ENCODE measurements around the gene DLEC1. TPM values are rescaled to one million over a fixed set of nuclear protein-coding genes. Genes with fewer than 3 reads are reported as not detected.

Gene DLEC1
- total RNA-seq, 1 donor from 2014 or later, result 0.42 TPM

- H3K4me3 Mint-ChIP-seq (ENCODE audit: unreplicated experiment), result no peak overlapping the region
- H3K27ac Mint-ChIP-seq (ENCODE audit: unreplicated experiment), result no peak overlapping the region
- H3K9me3 Mint-ChIP-seq (ENCODE audit: unreplicated experiment), result peaks cover 5% of the 10 kb centered on the region
Measured at GRCh38 chr3:38008971-38009580, 29.9 kb upstream of the DLEC1 start.

GRCh38 chr3:38009807-38010591, 29.0 kb upstream of the DLEC1 start:
- TF ChIP-seq CTCF (IDR thresholded peaks at IDR 0.05; ENCODE audit: partially characterized antibody, unreplicated experiment), result no peak
- no peak for DNase-seq
- Mint-ChIP-seq H3K27ac (ENCODE audit: unreplicated experiment) (no peak overlapping the region), H3K27me3 (ENCODE audit: unreplicated experiment) (peaks cover 4% of the 10 kb centered on the region), H3K4me3 (ENCODE audit: unreplicated experiment) (no peak overlapping the region), H3K36me3 (ENCODE audit: unreplicated experiment) (peaks cover 10% of the 10 kb centered on the region), H3K9me3 (ENCODE audit: unreplicated experiment) (peaks cover 2% of the 10 kb centered on the region), H3K4me1 (ENCODE audit: low read depth, unreplicated experiment) (no peaks in the 10 kb centered on the region)

More at GRCh38 chr3:38008971-38009580, 29.9 kb upstream of the DLEC1 start:
- Mint-ChIP-seq H3K27me3 (ENCODE audit: unreplicated experiment) (peaks cover 4% of the 10 kb centered on the region), H3K4me1 (ENCODE audit: low read depth, unreplicated experiment) (no peaks in the 10 kb centered on the region), H3K36me3 (ENCODE audit: unreplicated experiment) (peaks cover 1% of the 10 kb centered on the region)
- DNase-seq, result no peak
- TF ChIP-seq CTCF (IDR thresholded peaks at IDR 0.05; ENCODE audit: partially characterized antibody, unreplicated experiment), result no peak

GRCh38 chr3:38011111-38011510, 27.9 kb upstream of the DLEC1 start:
- no peak for DNase-seq
- Mint-ChIP-seq H3K27ac (ENCODE audit: unreplicated experiment) (no peak overlapping the region), H3K4me1 (ENCODE audit: low read depth, unreplicated experiment) (no peaks in the 10 kb centered on the region), H3K9me3 (ENCODE audit: unreplicated experiment) (peaks cover 2% of the 10 kb centered on the region), H3K4me3 (ENCODE audit: unreplicated experiment) (no peak overlapping the region), H3K27me3 (ENCODE audit: unreplicated experiment) (peaks cover 2% of the 10 kb centered on the region), H3K36me3 (ENCODE audit: unreplicated experiment) (peaks cover 16% of the 10 kb centered on the region)
- no peak for TF ChIP-seq CTCF (IDR thresholded peaks at IDR 0.05; ENCODE audit: partially characterized antibody, unreplicated experiment)

- H3K9me3 Mint-ChIP-seq (ENCODE audit: unreplicated experiment), result peaks cover 5% of the 10 kb centered on the region
- TF ChIP-seq CTCF (IDR thresholded peaks at IDR 0.05; ENCODE audit: partially characterized antibody, unreplicated experiment), result no peak
- H3K27ac Mint-ChIP-seq (ENCODE audit: unreplicated experiment), result no peak overlapping the region
- H3K27me3 Mint-ChIP-seq (ENCODE audit: unreplicated experiment), result peaks cover 2% of the 10 kb centered on the region
- no peak overlapping the region for H3K4me3 Mint-ChIP-seq (ENCODE audit: unreplicated experiment)
- peaks cover 23% of the 10 kb centered on the region for H3K36me3 Mint-ChIP-seq (ENCODE audit: unreplicated experiment)
- no peaks in the 10 kb centered on the region for H3K4me1 Mint-ChIP-seq (ENCODE audit: low read depth, unreplicated experiment)
- no peak for DNase-seq
Measured at GRCh38 chr3:38015485-38015884, 23.5 kb upstream of the DLEC1 start.

- peaks cover 25% of the 10 kb centered on the region for H3K36me3 Mint-ChIP-seq (ENCODE audit: unreplicated experiment)
- no peaks in the 10 kb centered on the region for H3K4me1 Mint-ChIP-seq (ENCODE audit: low read depth, unreplicated experiment)
- H3K4me3 Mint-ChIP-seq (ENCODE audit: unreplicated experiment), result no peak overlapping the region
- H3K27ac Mint-ChIP-seq (ENCODE audit: unreplicated experiment), result no peak overlapping the region
- peaks cover 5% of the 10 kb centered on the region for H3K9me3 Mint-ChIP-seq (ENCODE audit: unreplicated experiment)
- no peak for DNase-seq
- no peak for TF ChIP-seq CTCF (IDR thresholded peaks at IDR 0.05; ENCODE audit: partially characterized antibody, unreplicated experiment)
- H3K27me3 Mint-ChIP-seq (ENCODE audit: unreplicated experiment), result no peaks in the 10 kb centered on the region
Measured at GRCh38 chr3:38015984-38016383, 23.0 kb upstream of the DLEC1 start.

All from glutamatergic neuron (in vitro differentiated cells).